Measurements from ENCODE around the gene OR4L1.

GRCh38 chr14:20059745-20060144, at the start of gene OR4L1:
- no peak for TF ChIP-seq CTCF (IDR thresholded peaks at IDR 0.05)
- no peak for TF ChIP-seq POLR2A (IDR thresholded peaks at IDR 0.05)

All from esophagus squamous epithelium (tissue), 4 donors.